ENCODE results near the gene SHOX.

DNA sequence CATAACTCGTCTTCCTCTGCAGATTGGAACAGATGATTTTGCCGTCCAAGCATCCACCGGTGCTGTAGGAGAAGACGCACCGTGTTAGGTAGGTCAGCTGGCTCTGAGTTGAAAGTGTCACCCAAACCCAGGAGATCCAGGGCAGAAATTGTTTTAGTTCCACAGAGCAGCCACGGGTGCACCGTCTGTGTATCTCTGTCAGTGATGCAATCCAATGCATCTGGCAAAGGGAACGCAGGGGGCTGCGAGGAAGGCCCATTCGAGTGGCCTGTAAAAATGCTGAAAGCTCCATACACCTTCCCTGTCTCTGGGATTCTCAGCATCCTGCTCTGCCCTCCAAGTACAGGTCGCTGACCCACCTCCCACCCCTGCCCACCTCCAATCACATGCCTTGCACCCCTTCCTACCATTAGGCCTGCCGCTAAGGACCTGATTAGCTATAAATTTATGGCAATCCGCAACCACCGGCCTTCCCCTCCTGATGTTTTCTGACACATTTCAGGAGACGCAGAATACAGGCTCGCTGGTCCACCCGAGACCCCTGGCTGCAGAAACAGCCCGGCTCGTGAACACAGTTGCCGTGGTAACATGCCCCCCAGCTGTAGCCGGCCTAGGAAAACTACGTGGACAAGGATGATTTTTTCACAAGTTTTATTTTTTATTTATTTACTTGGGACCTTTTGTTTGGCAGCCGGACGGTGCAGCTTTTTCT, 39.7 kb upstream of the SHOX start:
- no peak for TF ChIP-seq POLR2A (IDR thresholded peaks at IDR 0.05)
- TF ChIP-seq, protein P1, sequence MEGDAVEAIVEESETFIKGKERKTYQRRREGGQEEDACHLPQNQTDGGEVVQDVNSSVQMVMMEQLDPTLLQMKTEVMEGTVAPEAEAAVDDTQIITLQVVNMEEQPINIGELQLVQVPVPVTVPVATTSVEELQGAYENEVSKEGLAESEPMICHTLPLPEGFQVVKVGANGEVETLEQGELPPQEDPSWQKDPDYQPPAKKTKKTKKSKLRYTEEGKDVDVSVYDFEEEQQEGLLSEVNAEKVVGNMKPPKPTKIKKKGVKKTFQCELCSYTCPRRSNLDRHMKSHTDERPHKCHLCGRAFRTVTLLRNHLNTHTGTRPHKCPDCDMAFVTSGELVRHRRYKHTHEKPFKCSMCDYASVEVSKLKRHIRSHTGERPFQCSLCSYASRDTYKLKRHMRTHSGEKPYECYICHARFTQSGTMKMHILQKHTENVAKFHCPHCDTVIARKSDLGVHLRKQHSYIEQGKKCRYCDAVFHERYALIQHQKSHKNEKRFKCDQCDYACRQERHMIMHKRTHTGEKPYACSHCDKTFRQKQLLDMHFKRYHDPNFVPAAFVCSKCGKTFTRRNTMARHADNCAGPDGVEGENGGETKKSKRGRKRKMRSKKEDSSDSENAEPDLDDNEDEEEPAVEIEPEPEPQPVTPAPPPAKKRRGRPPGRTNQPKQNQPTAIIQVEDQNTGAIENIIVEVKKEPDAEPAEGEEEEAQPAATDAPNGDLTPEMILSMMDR (IDR thresholded peaks at IDR 0.05): no peak

Data from breast epithelium (tissue), 3 donors.